ENCODE results near the gene TMUB2.

DNA sequence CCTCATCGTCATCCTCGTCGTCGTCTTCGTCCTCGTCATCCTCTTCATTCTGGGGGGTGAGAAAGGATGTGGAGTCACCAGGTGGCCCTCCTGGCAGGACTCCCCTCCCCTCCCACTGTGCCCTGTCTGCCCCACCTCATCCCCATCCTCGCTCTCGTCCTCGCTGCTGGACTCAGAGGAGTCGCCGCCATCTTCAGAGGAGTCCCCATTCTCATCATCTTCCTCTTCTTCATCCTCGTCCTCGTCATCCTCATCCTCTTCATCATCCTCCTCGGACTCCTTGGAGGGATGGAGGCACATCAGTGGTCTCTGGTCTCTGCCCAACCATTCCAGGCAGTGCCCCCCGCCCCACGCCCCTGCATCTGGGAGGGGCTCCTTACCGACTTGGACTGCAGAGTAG is 20.5 kb downstream of the TMUB2 start:
- TF ChIP-seq SIN3A (IDR thresholded peaks at IDR 0.05; ENCODE audit: borderline replicate concordance, insufficient read depth, low read length) (no peak), TAF1 (IDR thresholded peaks at IDR 0.05; ENCODE audit: borderline replicate concordance, insufficient read depth, low read length) (no peak), REST (IDR thresholded peaks at IDR 0.05; ENCODE audit: insufficient read depth in 1 of 2, low read depth in 2 of 2, low read length in 2 of 2) (no peak)

Measured in PFSK-1 (cell line).